ENCODE results near the gene SLC38A9. TPM values are rescaled to one million over a fixed set of nuclear protein-coding genes. Genes with fewer than 3 reads are reported as not detected.

The SLC38A9 gene
- total RNA-seq, 4 donors from 2014 or later: 50.5 to 175 (median 86.7) TPM

GRCh38 chr5:55582256-55582655 lies 129.9 kb downstream of the SLC38A9 start:
- DNase-seq: no peak
- intact Hi-C loops (cut with DNase I; ENCODE audit: low total_unique reads): no loop called here
- Histone ChIP-seq H3K36me3 (no peaks in the 10 kb centered on the region), H3K27me3 (no peaks in the 10 kb centered on the region), H3K4me3 (no peak overlapping the region), H3K4me1 (peaks cover 0 to 5% of the 10 kb centered on the region in 2 donors), H3K27ac (peak overlapping the region in 1 of 2 donors; percentile 11), H3K9me3 (no peaks in the 10 kb centered on the region)
- TF ChIP-seq CTCF (IDR thresholded peaks at IDR 0.05): no peak
- TF ChIP-seq POLR2A (IDR thresholded peaks at IDR 0.05): no peak

- Histone ChIP-seq H3K9me3 (no peaks in the 10 kb centered on the region), H3K27ac (no peak overlapping the region), H3K4me1 (peaks cover 0 to 5% of the 10 kb centered on the region in 2 donors), H3K4me3 (no peak overlapping the region), H3K36me3 (no peaks in the 10 kb centered on the region), H3K27me3 (no peaks in the 10 kb centered on the region)
- intact Hi-C loops (cut with DNase I; ENCODE audit: low total_unique reads): no loop called here
- TF ChIP-seq POLR2A (IDR thresholded peaks at IDR 0.05) (no peak), CTCF (IDR thresholded peaks at IDR 0.05) (no peak)
- no peak for DNase-seq
Measured at GRCh38 chr5:55580042-55580441, 132.1 kb downstream of the SLC38A9 start.

GRCh38 chr5:55578771-55579170 lies 133.4 kb downstream of the SLC38A9 start:
- peaks cover 0 to 5% of the 10 kb centered on the region in 2 donors for H3K4me1 ChIP-seq
- DNase-seq: no peak
- intact Hi-C loops (cut with DNase I; ENCODE audit: low total_unique reads): no loop called here
- H3K9me3 ChIP-seq: no peaks in the 10 kb centered on the region
- H3K36me3 ChIP-seq: no peaks in the 10 kb centered on the region
- H3K27ac ChIP-seq: peak overlapping the region; percentile 42 to 46
- no peak overlapping the region for H3K4me3 ChIP-seq
- no peaks in the 10 kb centered on the region for H3K27me3 ChIP-seq
- TF ChIP-seq CTCF (IDR thresholded peaks at IDR 0.05) (no peak), POLR2A (IDR thresholded peaks at IDR 0.05) (no peak)

- Histone ChIP-seq H3K4me1 (peaks cover 0 to 5% of the 10 kb centered on the region in 2 donors), H3K4me3 (no peak overlapping the region), H3K9me3 (no peaks in the 10 kb centered on the region), H3K27me3 (no peaks in the 10 kb centered on the region), H3K36me3 (no peaks in the 10 kb centered on the region), H3K27ac (peak overlapping the region; percentile 42 to 46)
- intact Hi-C loops (cut with DNase I; ENCODE audit: low total_unique reads): no loop called here
- TF ChIP-seq CTCF (IDR thresholded peaks at IDR 0.05) (no peak), POLR2A (IDR thresholded peaks at IDR 0.05) (no peak)
- peak; percentile 39 to 53 for DNase-seq
Measured at GRCh38 chr5:55577353-55578060, 134.6 kb downstream of the SLC38A9 start.

GRCh38 chr5:55576661-55577060 lies 135.5 kb downstream of the SLC38A9 start:
- intact Hi-C loops (cut with DNase I; ENCODE audit: low total_unique reads): no loop called here
- Histone ChIP-seq H3K4me1 (peaks cover 0 to 5% of the 10 kb centered on the region in 2 donors), H3K27me3 (no peaks in the 10 kb centered on the region), H3K9me3 (no peaks in the 10 kb centered on the region), H3K36me3 (no peaks in the 10 kb centered on the region), H3K4me3 (no peak overlapping the region), H3K27ac (peak overlapping the region; percentile 42 to 46)
- TF ChIP-seq POLR2A (IDR thresholded peaks at IDR 0.05): no peak
- TF ChIP-seq CTCF (IDR thresholded peaks at IDR 0.05): no peak
- no peak for DNase-seq

Small RNA genes lying within 50 kb of the gene (small RNA-seq; reads per million reads assigned to genes)
- not detected for gene AC016632.1

Other genes with a start within 250 kb of the SLC38A9 start
- gene PLPP1, start 177.4 kb downstream of the SLC38A9 start, total RNA-seq: 100 to 1,000 TPM in 3 of 4 donors, 10 to 100 TPM in 1; 83.4 to 297 (median 175) TPM
- under 1 TPM in 1 of 4 donors, not detected in 3; 0.48 TPM for gene DDX4, start 25.7 kb upstream of the SLC38A9 start, total RNA-seq
- under 1 TPM in 1 of 4 donors, not detected in 3; 0.07 TPM for gene IL31RA, start 139.0 kb upstream of the SLC38A9 start, total RNA-seq

All from uterus (tissue), 4 donors.